Uterus (tissue), 2 donors: ENCODE measurements around the gene SFMBT2.

Source experiments
- CTCF ChIP-seq, 4 experiments: fragments of 200-600 bp in 2 of 4; fragments of 450-650 bp in 2 of 4; sonication (generic) in 2 of 4; IDR thresholded peaks; one replicate each; pipeline ENCODE4 v1.5.1; 2016 to 2019; ENCODE audit warnings: antibody characterized with exemption in 4 of 4, mild to moderate bottlenecking in 2 of 4, moderate library complexity in 1 of 4
- POLR2A ChIP-seq, 2 donors: fragments of 450-650 bp; IDR thresholded peaks; one replicate each; pipeline ENCODE4 v1.6.1; 2016; ENCODE audit warnings: antibody characterized with exemption in 2 of 2, mild to moderate bottlenecking in 1 of 2, moderate library complexity in 1 of 2

- no peak for TF ChIP-seq CTCF (IDR thresholded peaks at IDR 0.05)
- TF ChIP-seq POLR2A (IDR thresholded peaks at IDR 0.05): no peak
Observed at GRCh38 chr10:7317786-7318446, 92.9 kb downstream of the SFMBT2 start.
